8988T (cell line): ENCODE data around the gene ABHD4.
"Not testable (repeated sequence)": the region's sequence is repeated elsewhere in the genome, so short reads cannot be mapped to it uniquely, and the experiment has no call there.

Experiments used
- DNase-seq: peaks from one replicate; pipeline ENCODE4 v3.0.0; 2011

Gene ABHD4

GRCh38 chr14:22561661-22562579 is 36.2 kb upstream of the ABHD4 start:
- no peak for DNase-seq

DNA sequence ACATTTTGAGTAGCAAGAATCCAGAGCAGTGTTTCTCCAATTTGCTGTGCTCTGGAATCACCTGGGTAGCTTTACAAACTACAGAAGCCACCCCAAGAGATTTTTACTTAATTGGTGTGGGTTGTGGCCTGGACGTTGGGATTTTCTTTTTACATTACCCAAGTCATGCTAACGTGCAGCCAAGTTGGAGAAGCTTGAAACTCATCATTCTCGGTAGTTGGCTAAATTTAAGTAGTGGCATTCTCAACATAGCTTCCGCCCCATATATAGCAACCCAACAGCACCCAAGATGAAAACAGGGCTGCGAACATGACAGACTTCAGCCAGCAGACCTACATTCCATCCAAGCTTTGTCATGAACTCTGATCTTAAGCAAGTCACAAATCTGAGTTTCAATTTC is 34.1 kb upstream of the ABHD4 start:
- DNase-seq: no peak

DNA sequence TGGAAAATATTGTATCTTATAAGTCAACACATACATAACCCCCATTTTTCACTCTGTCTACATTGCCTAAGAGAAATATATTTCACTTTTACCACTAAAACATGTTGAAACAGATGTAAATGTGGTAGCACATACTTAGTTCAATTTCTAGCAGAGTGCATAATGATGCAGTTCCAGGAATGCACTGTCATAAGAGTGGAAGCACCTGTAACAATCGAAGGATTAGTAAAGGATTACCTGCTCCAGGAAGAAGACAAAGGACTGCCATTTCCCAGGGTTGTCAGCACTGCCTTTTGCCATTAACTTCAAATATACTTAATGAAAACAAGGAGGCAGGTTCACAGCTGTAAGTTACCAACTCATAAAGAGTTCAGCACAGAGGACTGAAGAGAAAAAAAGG is 33.6 kb upstream of the ABHD4 start:
- DNase-seq: no peak

- DNase-seq: no peak
Measured at GRCh38 chr14:22565391-22565945, 32.6 kb upstream of the ABHD4 start.

- DNase-seq: not testable (repeated sequence)
Measured at GRCh38 chr14:22566266-22566665, 31.8 kb upstream of the ABHD4 start.

DNA sequence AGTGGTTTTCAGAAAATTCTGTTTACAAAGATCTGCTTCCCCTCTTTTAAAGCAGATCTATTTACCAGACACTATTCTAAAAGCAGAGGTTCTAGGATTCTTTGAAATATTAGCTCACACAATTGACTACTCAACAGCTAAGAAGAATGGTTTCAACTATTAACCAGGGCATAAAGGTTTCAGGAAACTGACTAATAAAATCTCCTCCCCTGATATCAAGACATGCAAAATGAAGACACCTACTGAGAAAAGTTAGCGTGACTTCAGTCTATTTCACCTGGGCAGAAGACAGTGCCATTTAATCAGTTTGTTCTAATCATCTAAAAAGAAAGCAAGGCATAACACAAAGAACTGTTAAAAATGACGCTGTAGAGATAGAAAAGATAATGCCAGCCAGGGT is 31.3 kb upstream of the ABHD4 start:
- no peak for DNase-seq

- no peak for DNase-seq
Measured at GRCh38 chr14:22567437-22567836, 30.7 kb upstream of the ABHD4 start.

GRCh38 chr14:22569106-22569736 is 28.9 kb upstream of the ABHD4 start:
- no peak for DNase-seq

- DNase-seq: no peak
Measured at GRCh38 chr14:22569737-22570131, 28.4 kb upstream of the ABHD4 start.

DNA sequence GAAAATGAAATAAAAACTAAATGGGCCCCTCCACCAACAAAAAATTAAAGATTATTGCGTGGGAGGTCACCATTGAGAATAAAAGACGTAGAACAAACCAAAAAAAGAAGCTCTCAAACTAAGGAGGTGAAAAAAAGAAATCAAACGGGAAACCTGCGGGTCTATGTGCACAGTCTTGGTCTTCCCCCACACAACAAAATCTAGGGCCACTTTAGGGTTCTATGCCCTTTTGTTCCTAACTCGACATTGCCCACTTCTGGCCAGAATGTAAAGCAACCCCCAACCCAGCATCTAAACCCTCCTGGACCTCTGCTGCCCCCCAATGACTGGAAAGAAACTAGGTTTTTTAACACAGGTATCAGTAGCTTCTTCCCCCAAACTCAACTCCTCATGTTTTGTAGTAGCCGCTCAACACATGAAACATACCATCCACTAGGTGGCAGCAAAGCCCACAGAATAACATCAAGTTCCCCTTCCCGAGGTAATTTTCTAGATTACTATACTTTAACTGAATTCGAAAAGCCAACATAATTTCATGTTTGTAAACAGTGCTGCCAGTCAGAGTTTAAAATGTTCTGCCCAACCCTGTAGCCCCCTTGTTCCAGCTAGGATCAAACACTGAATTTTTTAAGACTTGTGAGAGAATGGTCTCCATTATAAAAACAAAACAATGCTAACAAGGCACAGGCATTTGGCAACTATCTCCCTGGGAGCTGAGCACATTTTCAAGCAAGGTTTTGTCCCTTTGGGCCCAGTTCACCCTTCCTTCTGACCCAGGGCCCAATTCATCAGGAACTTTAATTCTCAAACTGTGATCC is 27.8 kb upstream of the ABHD4 start:
- no peak for DNase-seq

DNA sequence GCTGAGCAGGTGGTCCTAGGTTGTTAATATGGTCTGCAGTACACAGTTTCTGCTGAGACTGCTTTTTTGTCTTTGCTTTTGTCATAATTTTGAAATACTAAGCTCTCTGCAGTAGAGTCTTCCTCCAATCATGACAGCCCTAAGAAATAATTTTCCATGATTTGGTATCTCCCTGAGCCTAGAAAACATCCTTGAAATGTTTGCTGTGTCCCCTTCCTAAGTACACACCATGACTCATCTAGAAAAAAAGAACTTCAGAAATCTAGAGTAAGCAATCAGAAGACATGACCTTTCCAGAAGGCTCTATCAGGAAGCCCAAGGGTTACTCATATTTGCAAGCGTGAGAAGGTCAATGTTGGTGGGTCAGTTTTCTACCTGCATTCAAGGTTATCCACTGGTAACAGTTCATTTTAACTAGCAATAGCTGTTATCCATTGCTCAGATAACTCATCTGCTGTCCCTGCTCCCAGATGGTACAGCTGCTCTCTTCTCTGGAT is 25.5 kb upstream of the ABHD4 start:
- DNase-seq: no peak

- no peak for DNase-seq
Measured at GRCh38 chr14:22573804-22574203, 24.3 kb upstream of the ABHD4 start.

DNA sequence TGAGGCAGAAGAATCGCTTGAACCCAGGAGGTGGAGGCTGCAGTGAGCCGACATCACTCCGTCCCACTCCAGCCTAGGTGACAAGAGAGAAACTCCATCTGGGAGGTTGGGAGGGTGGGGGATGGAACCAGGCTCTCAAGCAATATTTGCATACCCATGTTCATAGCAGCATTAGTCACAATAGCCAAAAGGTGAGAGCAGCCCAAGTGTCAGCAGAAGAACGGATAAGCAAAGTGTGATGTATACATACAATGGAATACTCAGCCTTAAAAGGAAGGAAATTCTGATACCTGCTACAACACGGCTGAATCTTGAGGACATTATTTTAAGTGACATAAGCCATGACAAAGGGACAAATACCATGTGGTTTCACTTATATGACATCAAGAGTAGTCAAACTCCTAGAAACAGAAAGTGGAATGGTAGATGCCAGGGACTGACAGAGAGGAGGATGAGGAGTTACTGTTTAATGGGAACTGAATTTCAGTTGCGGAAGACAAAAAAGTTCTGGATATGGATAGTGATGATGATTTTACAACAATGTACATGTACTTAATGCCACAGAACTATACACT is 20.7 kb upstream of the ABHD4 start:
- no peak for DNase-seq

DNA sequence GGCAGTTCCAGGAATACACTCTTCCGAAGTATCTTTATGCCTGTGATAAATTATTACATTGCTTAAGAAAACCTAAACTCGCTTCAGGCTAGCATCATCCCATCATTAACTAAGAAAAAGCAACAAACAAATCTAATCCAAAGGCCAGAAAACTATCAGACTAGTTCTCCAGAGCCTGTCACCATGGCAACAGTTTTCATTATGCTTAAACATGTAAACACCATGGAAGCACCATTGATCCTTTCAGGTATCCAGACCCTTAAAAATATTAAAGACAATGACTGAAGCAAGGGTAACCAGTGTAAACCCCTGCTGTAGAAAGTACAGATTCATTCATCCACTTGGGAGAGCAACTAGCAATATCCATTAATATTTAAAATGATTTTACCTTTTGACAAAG is 18.9 kb upstream of the ABHD4 start:
- no peak for DNase-seq

GRCh38 chr14:22579881-22580280 is 18.2 kb upstream of the ABHD4 start:
- no peak for DNase-seq

DNA sequence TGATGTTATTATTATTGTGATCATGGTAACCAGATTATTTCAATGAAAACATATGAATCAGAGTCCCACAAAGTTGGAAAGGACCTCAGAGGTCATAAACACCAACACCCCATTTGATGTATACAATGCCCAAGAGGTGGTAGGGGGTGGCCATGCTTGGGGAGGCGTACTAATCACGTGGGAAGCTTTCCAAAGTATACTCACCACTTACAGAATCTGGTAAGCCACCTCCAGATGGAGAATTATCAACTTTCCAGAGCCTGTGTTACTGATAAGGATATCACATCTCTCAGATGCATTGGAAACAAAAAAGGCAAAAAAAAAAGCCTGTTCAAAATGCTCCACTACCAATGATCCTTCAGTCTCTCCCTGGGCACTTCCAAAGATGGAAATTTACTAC is 17.5 kb upstream of the ABHD4 start:
- no peak for DNase-seq

DNA sequence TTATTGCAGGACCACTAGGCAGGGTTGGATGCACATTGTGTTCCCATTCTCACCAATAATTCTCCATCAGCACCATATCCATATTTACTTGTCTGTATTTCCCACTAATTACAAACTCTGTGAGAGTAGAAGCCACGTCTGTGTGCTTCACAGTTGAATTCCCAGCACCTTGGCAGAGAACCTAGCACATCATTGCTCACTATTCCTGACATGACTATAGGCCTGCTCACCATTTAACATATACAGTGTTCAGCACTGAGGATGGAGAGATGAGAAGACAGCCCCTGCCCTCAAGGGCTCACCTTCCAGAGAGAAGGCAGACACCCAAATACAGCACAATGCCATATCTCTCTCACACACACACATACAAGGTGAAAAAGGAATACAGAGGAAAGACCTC is 14.1 kb upstream of the ABHD4 start:
- no peak for DNase-seq

DNA sequence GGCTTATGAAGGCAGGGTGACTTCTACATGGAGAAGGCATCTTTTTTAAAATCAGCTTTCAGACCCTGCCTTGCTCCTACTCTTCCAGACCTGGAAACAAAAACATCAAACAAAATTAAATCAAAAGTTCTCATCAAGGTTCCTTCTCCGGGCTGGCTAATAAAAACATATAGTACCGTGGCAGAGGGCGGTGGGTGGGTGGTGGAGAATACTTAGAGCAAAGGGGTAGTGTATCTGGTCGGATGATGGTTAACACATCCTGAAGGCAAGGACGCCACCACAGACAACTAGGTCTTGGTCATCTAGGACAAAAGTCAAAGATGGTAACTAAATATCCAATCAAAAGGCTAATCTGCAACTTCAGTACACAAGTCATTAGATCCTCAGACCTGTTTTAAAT is 10.9 kb upstream of the ABHD4 start:
- DNase-seq: no peak

DNA sequence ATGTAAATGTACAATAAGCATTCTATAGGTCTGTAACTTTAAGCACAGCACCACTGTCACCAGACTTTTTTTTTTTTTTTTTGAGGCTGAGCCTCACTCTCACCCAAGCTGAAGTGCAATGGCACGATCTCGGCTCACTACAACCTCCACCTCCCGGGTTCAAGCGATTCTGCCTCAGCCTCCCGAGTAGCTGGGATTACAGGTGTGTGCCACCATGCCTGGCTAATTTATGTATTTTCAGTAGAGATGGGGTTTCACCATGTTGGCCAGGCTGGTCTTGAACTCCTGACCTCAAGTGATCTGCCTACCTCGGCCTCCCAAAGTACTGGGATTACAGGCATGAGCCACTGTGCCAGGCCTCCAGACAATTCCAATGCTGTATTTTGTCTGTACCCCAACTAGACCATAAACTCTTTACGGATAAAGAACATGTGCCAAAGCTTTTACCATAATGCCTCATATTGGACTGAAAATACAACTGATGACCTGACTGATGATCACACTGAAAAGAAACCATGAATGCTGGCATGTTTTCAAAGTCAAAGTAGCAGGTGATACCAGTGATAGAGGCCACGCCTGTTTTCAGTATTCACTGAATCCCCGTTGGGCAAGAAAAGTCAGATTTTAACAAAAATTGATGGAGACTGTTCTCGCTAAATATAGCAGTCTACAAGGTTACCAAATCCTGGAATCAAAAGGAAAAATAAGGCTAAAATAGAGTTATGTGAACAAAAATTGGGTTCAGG is 10.2 kb upstream of the ABHD4 start:
- DNase-seq: not testable (repeated sequence)

- no peak for DNase-seq
Measured at GRCh38 chr14:22588526-22589095, 9.5 kb upstream of the ABHD4 start.

- peak; percentile 84 for DNase-seq
Measured at GRCh38 chr14:22589096-22589839, 8.8 kb upstream of the ABHD4 start, which contains the start of gene DAD1. TSS of gene DAD1 (minus strand) at chr14:22589224. CDS start at chr14:22589157, 67 bp downstream.
